ENCODE data around the gene HAPLN2.

DNA sequence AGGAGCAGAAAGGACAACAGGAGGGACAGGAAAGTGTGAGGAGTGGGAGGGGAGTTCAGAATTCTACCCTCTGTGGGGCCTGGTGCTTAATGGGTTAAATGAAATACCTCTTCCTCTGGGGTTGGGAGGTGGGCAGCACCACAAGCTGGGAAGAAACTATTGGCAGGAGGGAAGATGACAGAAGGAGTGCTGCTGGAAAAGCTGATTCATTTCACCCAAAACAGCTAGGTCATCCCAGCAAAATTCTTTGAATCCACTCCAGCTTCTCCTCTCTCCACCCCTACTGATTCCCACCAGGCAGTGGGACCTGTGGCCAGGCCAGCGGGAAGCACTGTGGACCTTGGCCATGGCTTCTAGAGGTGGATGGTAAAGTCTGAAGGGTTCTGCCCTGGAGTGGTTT is 35.5 kb downstream of the HAPLN2 start:
- TF ChIP-seq POLR2AphosphoS5 (IDR thresholded peaks at IDR 0.05) (no peak), EP300 (IDR thresholded peaks at IDR 0.05) (no peak)
- TF ChIP-seq, protein P1, sequence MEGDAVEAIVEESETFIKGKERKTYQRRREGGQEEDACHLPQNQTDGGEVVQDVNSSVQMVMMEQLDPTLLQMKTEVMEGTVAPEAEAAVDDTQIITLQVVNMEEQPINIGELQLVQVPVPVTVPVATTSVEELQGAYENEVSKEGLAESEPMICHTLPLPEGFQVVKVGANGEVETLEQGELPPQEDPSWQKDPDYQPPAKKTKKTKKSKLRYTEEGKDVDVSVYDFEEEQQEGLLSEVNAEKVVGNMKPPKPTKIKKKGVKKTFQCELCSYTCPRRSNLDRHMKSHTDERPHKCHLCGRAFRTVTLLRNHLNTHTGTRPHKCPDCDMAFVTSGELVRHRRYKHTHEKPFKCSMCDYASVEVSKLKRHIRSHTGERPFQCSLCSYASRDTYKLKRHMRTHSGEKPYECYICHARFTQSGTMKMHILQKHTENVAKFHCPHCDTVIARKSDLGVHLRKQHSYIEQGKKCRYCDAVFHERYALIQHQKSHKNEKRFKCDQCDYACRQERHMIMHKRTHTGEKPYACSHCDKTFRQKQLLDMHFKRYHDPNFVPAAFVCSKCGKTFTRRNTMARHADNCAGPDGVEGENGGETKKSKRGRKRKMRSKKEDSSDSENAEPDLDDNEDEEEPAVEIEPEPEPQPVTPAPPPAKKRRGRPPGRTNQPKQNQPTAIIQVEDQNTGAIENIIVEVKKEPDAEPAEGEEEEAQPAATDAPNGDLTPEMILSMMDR (IDR thresholded peaks at IDR 0.05), result no peak

Measured in stomach (tissue), 4 donors.